Epidermal melanocyte (primary cell): Measurements from ENCODE around the gene SPO11.
"Not testable (repeated sequence)": the region's sequence is repeated elsewhere in the genome, so short reads cannot be mapped to it uniquely, and the experiment has no call there.

Experiments
- DNase-seq: peaks from one replicate; pipeline ENCODE4 v3.0.0; 2011; ENCODE audit warnings: low spot score; ENCODE audit not compliant: insufficient read length

Gene SPO11

DNA sequence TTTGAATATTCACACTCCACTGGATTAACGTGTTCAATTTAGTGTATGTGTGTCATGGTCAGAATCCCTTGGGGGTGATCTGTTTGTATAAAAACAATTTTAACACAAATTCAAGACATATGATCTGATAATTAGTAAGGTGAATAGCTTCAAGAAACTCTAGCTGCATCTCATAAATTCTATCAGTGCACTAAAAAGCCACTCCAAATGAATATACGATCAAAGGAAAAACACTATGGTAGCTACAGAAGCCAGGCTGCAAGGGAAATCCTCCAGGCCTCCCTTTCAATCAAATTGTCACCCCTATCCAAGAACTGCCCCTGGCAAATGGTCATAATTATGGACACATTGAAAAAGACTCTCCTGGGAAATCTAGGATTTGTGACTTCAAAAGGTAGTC is 12.1 kb downstream of the SPO11 start:
- no peak for DNase-seq

DNA sequence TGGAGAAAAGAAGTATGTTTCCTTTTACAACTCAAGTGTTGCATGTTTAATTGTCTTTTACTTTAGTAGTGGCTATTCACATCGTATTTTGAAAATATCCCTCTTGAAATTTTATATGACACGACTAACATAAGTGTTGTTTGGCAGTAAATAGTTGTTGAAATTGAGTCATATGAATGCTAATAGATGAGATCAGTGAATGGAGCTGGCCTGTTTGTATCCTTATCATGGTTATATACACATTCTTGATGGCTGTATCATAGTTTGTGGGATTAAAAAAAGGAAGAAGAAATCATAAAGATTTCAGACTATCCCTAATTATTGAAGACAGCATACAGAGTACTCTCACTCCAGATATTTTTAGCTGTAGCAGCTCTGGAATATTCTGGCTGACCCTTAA is 13.2 kb downstream of the SPO11 start:
- DNase-seq: no peak

DNA sequence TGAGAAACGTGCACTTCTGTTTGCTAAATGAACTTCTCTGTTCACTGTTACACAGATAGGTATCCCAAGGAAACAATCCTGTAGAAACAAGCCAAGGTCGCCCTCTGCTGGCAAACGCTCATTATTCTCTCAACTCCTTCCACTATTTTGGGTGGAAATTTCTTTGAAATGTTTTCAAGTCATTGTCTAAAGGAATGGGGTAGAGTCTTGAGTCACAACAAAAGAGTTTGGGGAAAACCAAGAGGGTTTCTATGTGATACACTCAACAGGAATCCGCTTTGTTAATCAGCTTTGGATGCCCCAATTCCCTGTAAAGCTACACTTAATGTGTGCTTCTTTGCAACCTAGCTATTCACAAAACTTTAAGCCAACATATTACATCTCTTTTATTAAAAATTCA is 16.9 kb downstream of the SPO11 start:
- DNase-seq: no peak

DNA sequence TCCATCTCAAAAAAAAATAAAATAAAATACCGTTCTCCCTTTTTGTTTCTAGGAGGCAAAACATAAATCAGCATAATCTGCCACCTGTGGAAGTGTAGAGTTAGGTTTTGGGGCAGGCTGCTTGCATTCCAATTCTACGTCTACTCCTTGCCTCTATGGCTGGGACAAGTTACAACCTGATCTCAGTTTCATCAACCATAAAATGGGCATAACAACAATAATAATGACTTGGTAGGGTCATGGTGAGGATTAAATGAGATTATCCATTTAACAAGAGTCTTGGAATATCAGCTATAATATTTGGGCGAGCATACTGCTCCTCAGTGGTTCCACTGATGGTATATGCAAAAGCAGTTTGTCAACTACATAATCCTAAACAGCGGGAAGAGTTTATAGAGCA is 17.8 kb downstream of the SPO11 start:
- no peak for DNase-seq

GRCh38 chr20:57348200-57348921 is 18.8 kb downstream of the SPO11 start:
- not testable (repeated sequence) for DNase-seq

GRCh38 chr20:57348922-57349574 is 19.4 kb downstream of the SPO11 start:
- not testable (repeated sequence) for DNase-seq

DNA sequence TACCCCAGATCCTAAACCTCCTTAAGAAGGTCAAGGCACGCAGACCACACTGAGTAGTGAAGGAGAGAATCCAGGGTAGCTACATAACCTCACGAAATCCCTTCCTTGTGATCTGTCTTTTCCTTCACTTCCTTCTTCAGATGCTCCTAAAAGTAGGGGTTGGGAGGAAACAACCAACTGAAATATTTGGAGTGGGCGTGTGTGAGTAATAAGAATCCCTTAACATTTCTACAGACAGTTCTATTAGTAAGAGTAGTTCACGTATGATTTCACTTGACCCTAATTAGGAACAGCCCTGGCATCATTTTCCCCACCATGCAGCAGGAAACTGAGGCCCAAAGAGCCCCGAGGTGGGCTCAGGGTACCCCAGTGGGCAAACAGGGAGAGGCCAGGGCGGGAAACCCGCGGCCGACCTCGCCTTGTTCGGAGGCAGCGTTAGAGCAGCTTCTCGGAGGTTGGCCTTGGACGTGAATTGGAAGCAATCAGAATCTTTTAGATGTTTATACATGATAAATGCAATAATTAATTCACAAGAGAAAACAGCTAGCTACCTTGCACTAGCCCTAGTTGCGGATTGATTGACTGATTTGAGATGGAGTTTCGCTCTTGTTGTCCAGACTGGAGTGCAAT is 20.6 kb downstream of the SPO11 start:
- no peak for DNase-seq

- DNase-seq: not testable (repeated sequence)
These were observed 21.1 kb downstream of the SPO11 start for GRCh38 chr20:57350726-57351041.

DNA sequence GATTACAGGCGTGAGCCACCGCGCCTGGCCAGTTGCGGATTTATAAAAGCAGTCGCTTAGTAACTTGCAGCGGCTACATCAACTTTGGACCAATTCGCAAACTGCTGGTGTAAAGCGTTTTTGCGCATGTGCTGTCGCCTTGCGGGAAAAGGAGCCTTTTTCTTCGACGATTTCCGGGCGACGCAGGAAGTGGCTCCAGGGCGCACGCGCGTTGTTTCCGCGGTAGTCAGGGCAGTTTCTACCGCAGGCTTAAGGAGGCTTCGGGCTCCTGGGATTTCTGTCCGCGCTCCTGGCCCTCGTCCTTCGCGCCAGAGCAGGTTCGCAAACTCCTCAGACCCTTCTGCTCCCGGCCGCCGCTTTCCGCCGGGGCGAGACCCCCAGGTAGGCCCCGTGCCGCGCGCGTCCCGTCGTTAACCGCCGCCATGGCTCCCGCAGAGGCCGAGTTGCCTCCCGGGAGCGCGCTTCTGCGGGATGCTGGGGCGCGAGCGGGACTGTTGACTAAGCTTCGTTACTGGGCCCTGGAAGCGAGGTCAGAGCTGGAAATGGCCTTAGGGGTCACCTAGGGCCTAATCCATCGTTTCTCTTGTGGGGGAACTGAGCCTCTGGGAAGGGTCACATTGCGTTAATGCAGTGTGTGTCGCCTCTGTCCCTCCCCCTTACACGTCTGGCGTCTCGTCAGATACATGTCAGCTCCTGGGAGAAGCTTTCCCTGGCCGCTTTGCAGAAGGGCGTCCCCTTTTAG is 21.6 kb downstream of the SPO11 start, which contains the start of gene RAE1:
Gene RAE1 (plus strand): TSS at position 214 of the 742 bp plus-strand sequence. CDS start 2,784 bp downstream, outside the sequence.
- DNase-seq: peak; percentile 60

GRCh38 chr20:57352305-57352704 is 22.7 kb downstream of the SPO11 start:
- no peak for DNase-seq

DNA sequence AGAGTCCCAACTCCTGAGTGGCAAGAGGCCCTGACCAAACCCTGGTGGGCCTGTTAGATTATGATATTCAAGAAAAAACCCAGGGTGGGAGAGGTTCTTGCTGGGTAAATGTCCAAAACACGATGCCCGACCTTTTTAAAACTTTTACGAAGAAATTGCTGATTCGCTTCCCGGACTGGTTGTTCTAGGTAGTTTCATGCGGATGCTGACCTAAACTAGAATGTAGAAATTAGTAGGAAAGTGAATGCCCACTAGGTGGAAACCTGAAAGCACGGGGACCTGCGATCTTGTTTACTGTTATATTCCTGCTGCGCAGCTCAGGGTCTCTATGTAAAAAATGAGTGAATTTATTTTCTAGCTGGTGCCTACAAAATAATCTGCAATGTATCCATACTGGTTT is 23.7 kb downstream of the SPO11 start:
- DNase-seq: no peak

- no peak for DNase-seq
These were observed 31.9 kb downstream of the SPO11 start for GRCh38 chr20:57361517-57361916.

DNA sequence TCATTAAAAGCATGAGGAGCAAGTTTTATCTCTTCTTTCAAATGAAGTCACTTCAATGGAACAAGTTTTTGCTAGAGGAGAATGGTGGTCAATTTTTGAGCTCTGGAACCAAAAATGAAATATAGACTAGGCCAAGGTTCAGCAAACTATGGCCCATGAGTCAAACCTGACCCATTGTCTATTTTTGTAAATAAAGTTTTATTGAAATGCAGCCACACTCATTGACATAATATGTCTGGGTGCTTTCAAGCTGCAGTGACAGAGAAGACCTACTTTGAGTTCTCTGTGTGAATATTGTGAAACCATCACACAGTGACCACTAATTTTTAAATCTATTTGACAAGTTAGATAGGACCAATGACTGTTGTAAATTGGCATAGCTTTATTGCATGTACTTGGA is 34.8 kb downstream of the SPO11 start:
- no peak for DNase-seq

- DNase-seq: no peak
These were observed 40.0 kb downstream of the SPO11 start for GRCh38 chr20:57369596-57369995.

GRCh38 chr20:57370316-57370715 is 40.7 kb downstream of the SPO11 start:
- DNase-seq: no peak

GRCh38 chr20:57371363-57371762 is 41.8 kb downstream of the SPO11 start:
- no peak for DNase-seq

GRCh38 chr20:57372157-57372556 is 42.6 kb downstream of the SPO11 start:
- no peak for DNase-seq

- no peak for DNase-seq
These were observed 43.2 kb downstream of the SPO11 start for GRCh38 chr20:57372581-57373350.

GRCh38 chr20:57374343-57374930 is 44.8 kb downstream of the SPO11 start:
- no peak for DNase-seq

DNA sequence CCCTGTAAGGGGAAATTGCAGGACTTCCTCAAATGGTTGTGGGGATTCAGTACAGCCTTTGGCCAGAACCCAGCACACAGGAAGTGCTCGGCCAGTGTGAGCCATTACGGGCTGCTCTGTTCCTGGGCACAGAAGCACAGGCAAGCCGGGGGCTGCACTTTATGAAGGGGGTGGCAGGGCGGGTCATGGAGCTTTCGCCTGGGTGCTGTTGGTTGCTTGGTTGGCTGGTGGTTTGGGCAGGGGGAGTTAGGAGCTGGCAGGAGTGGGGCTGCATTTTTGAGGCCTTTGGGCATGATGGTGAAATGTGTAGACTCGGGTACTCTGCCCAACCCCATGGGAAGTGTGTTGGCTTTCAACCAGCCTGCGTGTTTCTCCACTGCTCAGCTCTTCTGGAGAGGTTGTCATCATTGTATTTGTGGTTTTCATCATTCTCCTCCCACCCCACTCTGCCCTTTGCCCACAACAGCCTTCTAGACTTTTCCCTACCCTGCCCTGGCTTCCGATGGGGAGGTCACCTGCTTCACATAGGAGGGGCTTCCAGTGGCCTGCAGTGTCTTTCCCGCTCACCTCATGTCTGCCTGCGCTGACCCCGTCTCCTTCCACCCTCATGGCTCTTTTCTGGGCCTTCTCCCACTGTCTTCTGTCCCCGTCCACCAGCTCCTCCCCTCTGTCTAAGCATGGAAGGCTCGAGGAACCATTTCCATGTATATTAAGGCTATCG is 45.5 kb downstream of the SPO11 start:
- no peak for DNase-seq
